ENCODE results near the gene ERMP1.
"Not testable (repeated sequence)": the region's sequence is repeated elsewhere in the genome, so short reads cannot be mapped to it uniquely, and the experiment has no call there.

Gene ERMP1

GRCh38 chr9:5783420-5783819 is 49.5 kb downstream of the ERMP1 start:
- FAIRE-seq; DNase-seq (ENCODE audit: low spot score): not testable (repeated sequence)

GRCh38 chr9:5779705-5780218 is 53.2 kb downstream of the ERMP1 start:
- DNase-seq (ENCODE audit: low spot score); FAIRE-seq: not testable (repeated sequence)

- no peak for DNase-seq (ENCODE audit: low spot score)
- no peak for FAIRE-seq
Measured at GRCh38 chr9:5778805-5779204, 54.1 kb downstream of the ERMP1 start.

- no peak for DNase-seq (ENCODE audit: low spot score)
Measured at GRCh38 chr9:5773324-5773999, 59.5 kb downstream of the ERMP1 start.

GRCh38 chr9:5767968-5768932 is 64.7 kb downstream of the ERMP1 start:
- DNase-seq (ENCODE audit: low spot score): no peak
- no peak for FAIRE-seq

More at GRCh38 chr9:5773324-5773999, 59.5 kb downstream of the ERMP1 start:
- FAIRE-seq: no peak

GRCh38 chr9:5764130-5764868 is 68.6 kb downstream of the ERMP1 start:
- FAIRE-seq (no peak), DNase-seq (ENCODE audit: low spot score) (no peak)

- FAIRE-seq (no peak), DNase-seq (ENCODE audit: low spot score) (no peak)
Measured at GRCh38 chr9:5762421-5762820, 70.5 kb downstream of the ERMP1 start.

GRCh38 chr9:5760338-5760737 is 72.6 kb downstream of the ERMP1 start:
- DNase-seq (ENCODE audit: low spot score) (no peak), FAIRE-seq (no peak)

- DNase-seq (ENCODE audit: low spot score) (no peak), FAIRE-seq (no peak)
Measured at GRCh38 chr9:5756633-5757032, 76.3 kb downstream of the ERMP1 start.

GRCh38 chr9:5750569-5750968 is 82.3 kb downstream of the ERMP1 start:
- DNase-seq (ENCODE audit: low spot score): no peak
- no peak for FAIRE-seq

- DNase-seq (ENCODE audit: low spot score) (no peak), FAIRE-seq (no peak)
Measured at GRCh38 chr9:5749306-5749705, 83.6 kb downstream of the ERMP1 start.

GRCh38 chr9:5748438-5748837 is 84.5 kb downstream of the ERMP1 start:
- FAIRE-seq (no peak), DNase-seq (ENCODE audit: low spot score) (no peak)

- FAIRE-seq: no peak
Measured at GRCh38 chr9:5743109-5743508, 89.8 kb downstream of the ERMP1 start.

GRCh38 chr9:5736563-5737346 is 96.2 kb downstream of the ERMP1 start:
- FAIRE-seq: no peak
- DNase-seq (ENCODE audit: low spot score): no peak

More at GRCh38 chr9:5743109-5743508, 89.8 kb downstream of the ERMP1 start:
- DNase-seq (ENCODE audit: low spot score): no peak

GRCh38 chr9:5735072-5735471 is 97.8 kb downstream of the ERMP1 start:
- DNase-seq (ENCODE audit: low spot score) (no peak), FAIRE-seq (no peak)
